GM12874 (cell line): ENCODE results near the gene KMT2C.

Experiments
- TF ChIP-seq, protein P1 (sequence below): IDR thresholded peaks from 2 replicates; pipeline ENCODE4 v1.5.1; 2011; ENCODE audit warnings: low read depth, mild to moderate bottlenecking, control low read depth, low read length, moderate library complexity; ENCODE audit not compliant: insufficient read depth

KMT2C gene

DNA sequence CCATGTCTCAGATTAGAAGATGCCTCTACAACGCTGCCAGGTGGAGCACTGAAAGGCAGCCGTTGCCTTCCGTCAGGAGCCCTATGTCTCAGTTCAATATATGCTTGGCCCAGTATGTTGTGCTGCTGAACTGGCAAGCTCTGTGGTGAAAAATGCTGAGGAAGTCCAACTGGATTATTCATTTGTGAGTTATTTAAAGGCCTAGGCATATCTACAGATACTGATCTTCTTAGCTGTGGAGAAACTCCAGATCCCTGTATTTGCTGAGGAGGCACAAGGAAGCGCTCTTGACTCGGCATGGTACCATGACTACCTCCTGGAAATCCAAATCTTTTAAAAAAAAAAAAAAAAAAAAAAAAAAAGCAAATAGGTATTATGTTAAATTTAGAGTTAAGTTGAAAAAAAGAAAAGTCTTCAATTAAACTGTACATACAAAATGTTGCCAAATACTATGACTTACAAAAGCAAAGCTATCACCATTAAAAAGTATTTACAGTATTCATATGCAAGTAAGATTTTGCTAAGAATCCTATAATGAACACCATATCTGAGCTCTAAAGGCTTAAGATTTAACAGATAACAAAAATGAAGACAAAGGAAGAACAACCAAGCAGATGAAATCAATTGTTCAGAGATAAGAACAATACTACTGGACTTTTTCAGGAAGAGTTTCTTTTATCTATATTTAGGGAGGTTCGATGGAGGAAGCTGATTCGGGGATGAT lies 258.0 kb downstream of the KMT2C start:
- TF ChIP-seq, protein P1, sequence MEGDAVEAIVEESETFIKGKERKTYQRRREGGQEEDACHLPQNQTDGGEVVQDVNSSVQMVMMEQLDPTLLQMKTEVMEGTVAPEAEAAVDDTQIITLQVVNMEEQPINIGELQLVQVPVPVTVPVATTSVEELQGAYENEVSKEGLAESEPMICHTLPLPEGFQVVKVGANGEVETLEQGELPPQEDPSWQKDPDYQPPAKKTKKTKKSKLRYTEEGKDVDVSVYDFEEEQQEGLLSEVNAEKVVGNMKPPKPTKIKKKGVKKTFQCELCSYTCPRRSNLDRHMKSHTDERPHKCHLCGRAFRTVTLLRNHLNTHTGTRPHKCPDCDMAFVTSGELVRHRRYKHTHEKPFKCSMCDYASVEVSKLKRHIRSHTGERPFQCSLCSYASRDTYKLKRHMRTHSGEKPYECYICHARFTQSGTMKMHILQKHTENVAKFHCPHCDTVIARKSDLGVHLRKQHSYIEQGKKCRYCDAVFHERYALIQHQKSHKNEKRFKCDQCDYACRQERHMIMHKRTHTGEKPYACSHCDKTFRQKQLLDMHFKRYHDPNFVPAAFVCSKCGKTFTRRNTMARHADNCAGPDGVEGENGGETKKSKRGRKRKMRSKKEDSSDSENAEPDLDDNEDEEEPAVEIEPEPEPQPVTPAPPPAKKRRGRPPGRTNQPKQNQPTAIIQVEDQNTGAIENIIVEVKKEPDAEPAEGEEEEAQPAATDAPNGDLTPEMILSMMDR: no peak

DNA sequence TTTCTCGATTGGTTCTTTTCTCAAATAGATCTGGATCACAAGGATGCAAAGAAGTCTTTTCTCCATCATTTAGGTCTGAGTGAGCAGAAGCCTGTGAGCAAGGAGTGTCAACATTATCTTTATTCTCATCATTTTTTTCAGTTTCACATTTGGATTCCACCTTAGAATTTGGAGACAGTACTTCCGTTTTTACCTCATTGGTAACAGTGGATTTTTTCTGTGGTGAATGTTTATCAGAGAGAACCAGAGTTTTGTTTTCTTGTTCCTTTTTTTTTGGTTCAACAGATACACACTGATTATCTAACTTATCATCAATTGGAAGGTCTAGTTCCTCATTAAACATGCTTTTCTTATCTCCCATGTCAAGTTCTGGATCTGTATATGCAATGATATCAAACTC lies 259.0 kb downstream of the KMT2C start:
- TF ChIP-seq, protein P1: no peak

DNA sequence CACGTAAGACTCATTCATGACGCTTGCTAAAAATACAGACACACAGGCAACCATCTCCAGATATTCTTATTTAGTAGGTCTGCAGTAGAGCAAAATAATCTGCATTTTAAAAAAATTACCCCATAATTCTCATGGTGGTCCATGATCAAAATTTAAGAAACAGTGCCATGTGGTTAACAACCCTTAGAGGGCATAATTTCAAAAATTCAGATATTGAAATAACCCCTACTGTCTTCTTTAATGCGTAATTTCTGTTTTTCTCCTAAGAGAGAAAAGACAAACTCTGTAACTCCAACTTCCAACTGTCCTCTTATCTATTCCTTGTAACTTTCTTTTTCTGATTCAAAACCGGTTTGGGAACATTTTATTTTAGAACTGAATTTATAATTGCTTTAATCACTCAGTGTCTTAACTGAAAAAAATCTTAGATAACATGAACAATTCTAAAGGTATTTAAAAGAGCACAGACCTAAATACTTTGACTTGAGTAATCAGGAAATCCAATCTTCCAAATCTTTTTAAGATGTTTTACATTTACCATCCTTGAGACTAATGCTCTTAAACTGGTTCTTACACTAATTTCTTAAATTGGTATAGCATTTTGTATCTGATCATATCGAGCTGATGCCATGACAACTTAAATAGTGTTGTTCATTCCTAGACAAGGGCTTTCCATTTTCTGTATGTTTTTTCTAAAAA lies 262.3 kb downstream of the KMT2C start:
- TF ChIP-seq, protein P1: no peak

- TF ChIP-seq, protein P1: no peak
Measured at GRCh38 chr7:152162287-152162686, 273.5 kb downstream of the KMT2C start.

- TF ChIP-seq, protein P1: no peak
Measured at GRCh38 chr7:152161171-152161570, 274.6 kb downstream of the KMT2C start.

GRCh38 chr7:152158801-152159587 lies 276.8 kb downstream of the KMT2C start:
- TF ChIP-seq, protein P1: no peak

- TF ChIP-seq, protein P1: no peak
Measured at GRCh38 chr7:152152267-152152666, 283.5 kb downstream of the KMT2C start.
